Measurements from ENCODE around the gene HTR2C.

DNA sequence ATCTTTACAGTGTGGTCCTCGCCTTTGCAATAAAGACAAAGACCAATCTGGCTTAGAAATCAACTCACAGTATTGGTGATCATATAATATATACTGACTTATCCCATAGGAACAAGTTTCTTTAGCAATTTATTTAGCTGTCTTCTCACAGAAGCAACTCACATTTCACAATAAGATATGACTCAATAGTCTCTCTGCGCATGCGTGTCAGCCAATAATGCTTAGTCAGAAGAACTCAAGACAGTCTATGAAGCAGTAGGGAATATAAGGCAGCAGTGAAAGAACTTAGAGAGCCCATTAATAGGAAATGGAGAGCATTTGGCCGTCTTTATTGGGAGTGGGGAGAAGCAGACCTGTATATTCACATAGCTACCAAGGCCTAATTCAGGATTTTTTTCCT is 216.8 kb downstream of the HTR2C start:
- TF ChIP-seq EZH2 (IDR thresholded peaks at IDR 0.05; ENCODE audit: borderline replicate concordance, low read length), result no peak
- TF ChIP-seq, protein P1, sequence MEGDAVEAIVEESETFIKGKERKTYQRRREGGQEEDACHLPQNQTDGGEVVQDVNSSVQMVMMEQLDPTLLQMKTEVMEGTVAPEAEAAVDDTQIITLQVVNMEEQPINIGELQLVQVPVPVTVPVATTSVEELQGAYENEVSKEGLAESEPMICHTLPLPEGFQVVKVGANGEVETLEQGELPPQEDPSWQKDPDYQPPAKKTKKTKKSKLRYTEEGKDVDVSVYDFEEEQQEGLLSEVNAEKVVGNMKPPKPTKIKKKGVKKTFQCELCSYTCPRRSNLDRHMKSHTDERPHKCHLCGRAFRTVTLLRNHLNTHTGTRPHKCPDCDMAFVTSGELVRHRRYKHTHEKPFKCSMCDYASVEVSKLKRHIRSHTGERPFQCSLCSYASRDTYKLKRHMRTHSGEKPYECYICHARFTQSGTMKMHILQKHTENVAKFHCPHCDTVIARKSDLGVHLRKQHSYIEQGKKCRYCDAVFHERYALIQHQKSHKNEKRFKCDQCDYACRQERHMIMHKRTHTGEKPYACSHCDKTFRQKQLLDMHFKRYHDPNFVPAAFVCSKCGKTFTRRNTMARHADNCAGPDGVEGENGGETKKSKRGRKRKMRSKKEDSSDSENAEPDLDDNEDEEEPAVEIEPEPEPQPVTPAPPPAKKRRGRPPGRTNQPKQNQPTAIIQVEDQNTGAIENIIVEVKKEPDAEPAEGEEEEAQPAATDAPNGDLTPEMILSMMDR (conservative IDR thresholded peaks at IDR 0.05 in 1 of 2, IDR thresholded peaks at IDR 0.05 in 1 of 2; ENCODE audit: extremely low read depth in 1 of 2, insufficient read depth in 1 of 2, low read depth in 1 of 2, low read length in 2 of 2), result no peak

Measured in mammary epithelial cell (primary cell).